ENCODE measurements around the gene FOXP4. TPM values are rescaled to one million over a fixed set of nuclear protein-coding genes. Genes with fewer than 3 reads are reported as not detected.

FOXP4 gene
- total and polyA plus RNA-seq, 2 of the 13 experiments (the other 11 are each of a cell fraction or from before 2014, with no cell fraction given) = 11.0 to 12.4 TPM

- TF ChIP-seq EP300 (IDR thresholded peaks at IDR 0.05; ENCODE audit: low read depth in 2 of 2, low read length in 2 of 2) = peak in 1 of 2 experiments; percentile 98; a peak in 2 of 4 replicates
- TF ChIP-seq EP300 (CRISPR knock-in tag; IDR thresholded peaks at IDR 0.05; ENCODE audit: borderline replicate concordance) = peak; percentile 79; the same call in 1 of the 2 replicates
- no peak for TF ChIP-seq ATRX (CRISPR knock-in tag; IDR thresholded peaks at IDR 0.05; ENCODE audit: borderline replicate concordance)
- no peak for TF ChIP-seq E2F1 (CRISPR knock-in tag; IDR thresholded peaks at IDR 0.05)
- peak; percentile 47 for TF ChIP-seq SOX13 (IDR thresholded peaks at IDR 0.05)
- peak in 1 of 2 experiments; percentile 86; a peak in 2 of 4 replicates for TF ChIP-seq SOX13 (CRISPR knock-in tag; conservative IDR thresholded peaks at IDR 0.05 in 1 of 2, IDR thresholded peaks at IDR 0.05 in 1 of 2)
- TF ChIP-seq ZNF496 (CRISPR knock-in tag; IDR thresholded peaks at IDR 0.05; ENCODE audit: insufficient replicate concordance) = no peak
- TF ChIP-seq KDM5B (CRISPR knock-in tag; IDR thresholded peaks at IDR 0.05; ENCODE audit: borderline replicate concordance) = peak; percentile 82
- no peak for TF ChIP-seq SETDB1 (CRISPR knock-in tag; IDR thresholded peaks at IDR 0.05; ENCODE audit: borderline replicate concordance)
- TF ChIP-seq SOX6 (IDR thresholded peaks at IDR 0.05) = no peak
- peak; percentile 94 for TF ChIP-seq SOX6 (CRISPR knock-in tag; IDR thresholded peaks at IDR 0.05)
- peak; percentile 40 for TF ChIP-seq U2AF1 (optimal IDR thresholded peaks at IDR 0.05; ENCODE audit: low read depth, low read length)
- TF ChIP-seq ZSCAN31 (CRISPR knock-in tag; IDR thresholded peaks at IDR 0.05; ENCODE audit: low read depth) = peak; percentile 46; the same call in 1 of the 2 replicates
- TF ChIP-seq PAF1 (CRISPR knock-in tag; IDR thresholded peaks at IDR 0.05) = 0 out of 2 replicates have a peak, but pooled peaks have one; percentile 34
- peak; percentile 70; the same call in 1 of the 2 replicates for TF ChIP-seq PPARG (CRISPR knock-in tag; conservative IDR thresholded peaks at IDR 0.05)
- peak; percentile 62; the same call in 1 of the 2 replicates for TF ChIP-seq ZNF766 (CRISPR knock-in tag; IDR thresholded peaks at IDR 0.05; ENCODE audit: borderline replicate concordance)
- peak; percentile 68 for TF ChIP-seq FOXK1 (CRISPR knock-in tag; IDR thresholded peaks at IDR 0.05; ENCODE audit: borderline replicate concordance, low read depth)
- no peak for TF ChIP-seq BCLAF1 (IDR thresholded peaks at IDR 0.05)
- peak; percentile 93 for TF ChIP-seq KDM4B (CRISPR knock-in tag; IDR thresholded peaks at IDR 0.05)
- peak; percentile 68; the same call in 1 of the 2 replicates for TF ChIP-seq ZNF337 (CRISPR knock-in tag; IDR thresholded peaks at IDR 0.05; ENCODE audit: borderline replicate concordance, low read depth)
- no peak for TF ChIP-seq MATR3 (CRISPR knock-in tag; IDR thresholded peaks at IDR 0.05)
- no peak for TF ChIP-seq HDAC6 (IDR thresholded peaks at IDR 0.05; ENCODE audit: low read depth, low read length)
- TF ChIP-seq ZNF557 (CRISPR knock-in tag; IDR thresholded peaks at IDR 0.05) = 0 out of 2 replicates have a peak, but pooled peaks have one; percentile 66
- TF ChIP-seq HNF1B (CRISPR knock-in tag; IDR thresholded peaks at IDR 0.05) = peak; percentile 76
Measured at GRCh38 chr6:41519745-41520699, 26.2 kb upstream of the FOXP4 start (continued).

All from HepG2 (cell line).